H1 (cell line): ENCODE data around the gene PHTF2. TPM values are rescaled to one million over a fixed set of nuclear protein-coding genes. Genes with fewer than 3 reads are reported as not detected.

Experiments used
- CTCF ChIA-PET: fragments of 300-600 bp; sonication (Branson Sonifier 250); formaldehyde crosslinking; loops from one replicate; lab custom pipeline; 2021; ENCODE audit not compliant: partially characterized antibody; lab: Charles Lee
- POLR2A ChIA-PET: fragments of 300-600 bp; sonication (Branson Sonifier 250); formaldehyde crosslinking; loops from one replicate; lab custom pipeline; 2021; ENCODE audit warnings: inconsistent platforms; ENCODE audit not compliant: partially characterized antibody; lab: Charles Lee
- DNase-seq, 2 experiments: peaks; one replicate each; pipeline versions ENCODE4 v3.0.0 to v3.0.0-alpha.2; 2010 to 2022; ENCODE audit warnings: low spot score in 2 of 2, low read depth in 1 of 2, mixed read lengths in 1 of 2
- FAIRE-seq: peaks from 2 replicates; lab custom pipeline; 2011; peaks lifted over from hg19 to GRCh38; lab: Jason Lieb, UNC
- H2AFZ ChIP-seq: 2 replicates; pipeline ENCODE4 v1.8.1; 2012; ENCODE audit warnings: low read length, inconsistent platforms
- H2AK5ac ChIP-seq: 2 replicates; pipeline ENCODE4 v1.6.1; 2013; ENCODE audit warnings: low read depth, low read length
- H2BK120ac ChIP-seq: replicated peaks from 2 replicates; pipeline ENCODE3; 2013; ENCODE audit warnings: low read depth, low read length, inconsistent platforms
- H2BK12ac ChIP-seq: 2 replicates; pipeline ENCODE4 v1.6.1; 2013; ENCODE audit warnings: low read depth, low read length
- H2BK15ac ChIP-seq: 2 replicates; pipeline ENCODE4 v1.6.1; 2013; ENCODE audit warnings: low read length
- H2BK20ac ChIP-seq: 2 replicates; pipeline ENCODE4 v1.6.1; 2013; ENCODE audit warnings: low read length
- H2BK5ac ChIP-seq: 2 replicates; pipeline ENCODE4 v1.6.1; 2013; ENCODE audit warnings: low read depth, low read length
- H3K14ac ChIP-seq: 2 replicates; pipeline ENCODE4 v1.6.1; 2013; ENCODE audit warnings: inconsistent platforms; ENCODE audit not compliant: insufficient read length
- H3K18ac ChIP-seq: 2 replicates; pipeline ENCODE4 v1.6.1; 2013; ENCODE audit warnings: low read length; ENCODE audit errors: extremely low read depth
- H3K23ac ChIP-seq: 2 replicates; pipeline ENCODE4 v1.6.1; 2013; ENCODE audit warnings: inconsistent platforms; ENCODE audit not compliant: insufficient read length
- H3K23me2 ChIP-seq: 2 replicates; pipeline ENCODE4 v1.6.1; 2013; ENCODE audit warnings: low read depth, low read length
- H3K27ac ChIP-seq: 2 replicates; pipeline ENCODE4 v1.6.1; 2011; ENCODE audit warnings: low read depth, low read length, inconsistent platforms
- H3K27me3 ChIP-seq, 4 experiments: replicated peaks in 1 of 4; 1 replicate in 1 of 4; 2 replicates in 3 of 4; pipeline versions ENCODE4 v1.6.1 to v1.8.1; 2011 to 2013; ENCODE audit warnings: low read length in 3 of 4, mild to moderate bottlenecking in 3 of 4, inconsistent platforms in 2 of 4, mixed read lengths in 2 of 4, moderate library complexity in 1 of 4; ENCODE audit not compliant: control insufficient read depth in 3 of 4, insufficient read depth in 3 of 4; ENCODE audit errors: extremely low read depth in 1 of 4
- H3K36me3 ChIP-seq, 4 experiments: 2 replicates each; pipeline versions ENCODE4 v1.6.1 to v1.8.1; 2011 to 2013; ENCODE audit warnings: mild to moderate bottlenecking in 4 of 4, low read length in 3 of 4, moderate library complexity in 2 of 4, control low read depth in 1 of 4, inconsistent platforms in 1 of 4; ENCODE audit not compliant: insufficient read depth in 4 of 4, control insufficient read depth in 2 of 4
- H3K4ac ChIP-seq: replicated peaks from 2 replicates; pipeline ENCODE3; 2013; ENCODE audit warnings: low read length, low read depth, mixed read lengths, inconsistent platforms; ENCODE audit not compliant: insufficient read length
- H3K4me1 ChIP-seq, 4 experiments: replicated peaks in 1 of 4; 1 replicate in 1 of 4; 2 replicates in 3 of 4; pipeline versions ENCODE4 v1.6.1 to v1.8.1; 2011 to 2013; ENCODE audit warnings: low read length in 3 of 4, inconsistent platforms in 2 of 4, mixed read lengths in 1 of 4; ENCODE audit not compliant: insufficient read depth in 4 of 4, control insufficient read depth in 3 of 4
- H3K4me2 ChIP-seq, 2 experiments: 2 replicates each; pipeline versions ENCODE4 v1.6.1 to v1.8.1; 2011 to 2013; ENCODE audit warnings: low read depth in 2 of 2, low read length in 2 of 2, control low read depth in 1 of 2, inconsistent platforms in 1 of 2, mild to moderate bottlenecking in 1 of 2; ENCODE audit not compliant: insufficient read depth in 1 of 2
- H3K4me3 ChIP-seq, 4 experiments: fragments of 200-600, 300-600 bp in 1 of 4; sonication (generic), shearing (Covaris generic), sonication (Bioruptor Twin) in 1 of 4; 2 replicates each; pipeline versions ENCODE4 v1.5.1 to v1.8.1; 2011 to 2016; ENCODE audit warnings: low read length in 4 of 4, low read depth in 3 of 4, control low read depth in 2 of 4, inconsistent platforms in 2 of 4, mild to moderate bottlenecking in 2 of 4, mixed read lengths in 1 of 4, moderate library complexity in 1 of 4; ENCODE audit not compliant: insufficient read depth in 2 of 4; ENCODE audit errors: extremely low read depth in 1 of 4
- H3K56ac ChIP-seq: replicated peaks from 2 replicates; pipeline ENCODE3; 2013; ENCODE audit warnings: low read depth, mild to moderate bottlenecking, mixed read lengths, low read length, inconsistent platforms; ENCODE audit not compliant: insufficient read length
- H3K79me1 ChIP-seq: 2 replicates; pipeline ENCODE4 v1.6.1; 2013; ENCODE audit warnings: low read depth, low read length, control low read depth
- H3K79me2 ChIP-seq, 2 experiments: 2 replicates each; pipeline versions ENCODE4 v1.6.1 to v1.8.1; 2012 to 2013; ENCODE audit warnings: low read length in 2 of 2, mild to moderate bottlenecking in 2 of 2, inconsistent platforms in 1 of 2; ENCODE audit not compliant: insufficient read depth in 2 of 2, control insufficient read depth in 1 of 2
- H3K9ac ChIP-seq, 4 experiments: replicated peaks in 1 of 4; 1 replicate in 1 of 4; 2 replicates in 3 of 4; pipeline versions ENCODE4 v1.6.1 to v1.8.1; 2011 to 2013; ENCODE audit warnings: low read depth in 3 of 4, low read length in 3 of 4, control low read depth in 2 of 4, mild to moderate bottlenecking in 2 of 4, moderate library complexity in 2 of 4, inconsistent platforms in 1 of 4; ENCODE audit errors: extremely low read depth in 1 of 4
- H3K9me3 ChIP-seq, 2 experiments: 2 replicates each; pipeline versions ENCODE4 v1.6.1 to v1.8.1; 2012 to 2013; ENCODE audit warnings: mild to moderate bottlenecking in 2 of 2, moderate library complexity in 2 of 2, control low read depth in 1 of 2, inconsistent platforms in 1 of 2, low read depth in 1 of 2, low read length in 1 of 2, mixed read lengths in 1 of 2; ENCODE audit not compliant: insufficient read depth in 2 of 2
- H4K20me1 ChIP-seq, 2 experiments: replicated peaks in 1 of 2; 2 replicates each; pipeline versions ENCODE3 to v1.8.1; 2011 to 2013; ENCODE audit warnings: inconsistent platforms in 2 of 2, low read length in 2 of 2, mild to moderate bottlenecking in 1 of 2; ENCODE audit not compliant: insufficient read depth in 2 of 2, control insufficient read depth in 1 of 2
- H4K5ac ChIP-seq: 2 replicates; pipeline ENCODE4 v1.6.1; 2013; ENCODE audit warnings: low read length, low read depth, mixed read lengths, inconsistent platforms; ENCODE audit not compliant: insufficient read length
- H4K8ac ChIP-seq: 2 replicates; pipeline ENCODE4 v1.8.0; 2013; ENCODE audit warnings: mild to moderate bottlenecking, moderate library complexity, low read length, inconsistent platforms; ENCODE audit not compliant: insufficient read depth; ENCODE audit errors: extremely low read depth
- H4K91ac ChIP-seq: replicated peaks from 2 replicates; pipeline ENCODE3; 2013; ENCODE audit warnings: low read length, mixed read lengths, inconsistent platforms; ENCODE audit not compliant: insufficient read length
- ASH2L ChIP-seq: fragments of 200-600, 300-600 bp; sonication (generic); IDR thresholded peaks from one replicate; pipeline ENCODE4 v1.7.1; 2017; ENCODE audit warnings: low read length
- BACH1 ChIP-seq: IDR thresholded peaks from 2 replicates; pipeline ENCODE4 v1.6.1; 2012; ENCODE audit warnings: low read length, improper control_type of control experiment
- CBX5 ChIP-seq: fragments of 300-800, 300-1000 bp; sonication (generic); IDR thresholded peaks from 2 replicates; pipeline ENCODE4 v1.7.1; 2016; ENCODE audit warnings: antibody characterized with exemption, low read length, low read depth
- CBX8 ChIP-seq: fragments of 300-800, 300-1000 bp; sonication (generic); IDR thresholded peaks from 2 replicates; pipeline ENCODE4 v1.7.1; 2016; ENCODE audit warnings: low read depth, low read length, borderline replicate concordance
- CTBP2 ChIP-seq: IDR thresholded peaks from 2 replicates; pipeline ENCODE4 v1.7.0; 2011; ENCODE audit warnings: borderline replicate concordance, mild to moderate bottlenecking, moderate library complexity, mixed read lengths, low read length; ENCODE audit not compliant: insufficient read depth, insufficient read length
- PHF8 ChIP-seq: fragments of 200-600 bp; sonication (generic); conservative IDR thresholded peaks from 2 replicates; pipeline ENCODE4 v1.7.1; 2012; ENCODE audit warnings: low read depth, mild to moderate bottlenecking, inconsistent platforms, low read length, moderate library complexity
- SIX5 ChIP-seq: IDR thresholded peaks from 2 replicates; pipeline ENCODE4 v1.6.1; 2011; ENCODE audit warnings: mild to moderate bottlenecking, low read depth, low read length
- TAF1 ChIP-seq: IDR thresholded peaks from 2 replicates; pipeline ENCODE4 v1.6.1; 2011; ENCODE audit warnings: mild to moderate bottlenecking, low read depth, low read length
- TAF7 ChIP-seq: optimal IDR thresholded peaks from 2 replicates; pipeline ENCODE3; 2011; ENCODE audit warnings: low read depth, mild to moderate bottlenecking, inconsistent platforms, low read length, moderate library complexity, borderline replicate concordance
- TEAD4 ChIP-seq: IDR thresholded peaks from 2 replicates; pipeline ENCODE4 v1.6.1; 2012; ENCODE audit warnings: low read depth, low read length, inconsistent platforms, mixed read lengths
- ZNF274 ChIP-seq: IDR thresholded peaks from 2 replicates; pipeline ENCODE4 v1.7.0; 2012; ENCODE audit warnings: low read length, borderline replicate concordance; ENCODE audit errors: extremely low read depth
- WGBS, 2 experiments: shearing (Covaris generic) in 1 of 2; methylation state at CpG; one replicate each; pipeline versions ENCODE4 v1.1.6 to v1.1.7; 2013 to 2015; ENCODE audit warnings: low lambda C conversion rate in 2 of 2, mixed read lengths in 2 of 2, inconsistent platforms in 1 of 2, low coverage in 1 of 2, missing lambda C conversion rate in 1 of 2; ENCODE audit not compliant: insufficient replicate concordance in 2 of 2, insufficient coverage in 1 of 2, insufficient read length in 1 of 2; ENCODE audit errors: extremely low coverage in 1 of 2, missing lambda C conversion rate in 1 of 2; 5-methylcytosine and 5-hydroxymethylcytosine counted together
- polyA plus RNA-seq, 7 experiments: library from polyadenylated mRNA; depleted of rRNA in 3 of 7; stranded (reverse) in 5 of 7; unstranded in 2 of 7; fragments of >200 nt in 5 of 7; fragments of 200-250 nt in 2 of 7; gene quantifications; 1 replicate in 5 of 7; 2 replicates in 1 of 7; 4 replicates in 1 of 7; pipeline versions ENCODE4 v1.2.1 to v1.2.3, GENCODE V29; 2011 to 2013; ENCODE audit warnings: missing spikeins in 2 of 7, mixed read lengths in 2 of 7
- total RNA-seq: library from RNA; stranded (reverse); fragmentation: NEBNext Ultra II Directional; extraction: Animal tissue kit (Norgen Biotek cat#: 25700); gene quantifications from 2 replicates; pipeline ENCODE4 v1.2.1, GENCODE V29; 2021
- TF ChIP-seq, protein P1 (sequence below): IDR thresholded peaks from 2 replicates; pipeline ENCODE4 v1.6.1; 2011; ENCODE audit warnings: low read length, improper control_type of control experiment
- TF ChIP-seq, protein P2 (sequence below): IDR thresholded peaks from 2 replicates; pipeline ENCODE4 v1.6.1; 2012; ENCODE audit warnings: inconsistent platforms

The PHTF2 gene
- total and polyA plus RNA-seq, 2 of the 8 experiments (the other 6 are each of a cell fraction or from before 2014, with no cell fraction given), result 9.0 to 25.4 TPM

DNA sequence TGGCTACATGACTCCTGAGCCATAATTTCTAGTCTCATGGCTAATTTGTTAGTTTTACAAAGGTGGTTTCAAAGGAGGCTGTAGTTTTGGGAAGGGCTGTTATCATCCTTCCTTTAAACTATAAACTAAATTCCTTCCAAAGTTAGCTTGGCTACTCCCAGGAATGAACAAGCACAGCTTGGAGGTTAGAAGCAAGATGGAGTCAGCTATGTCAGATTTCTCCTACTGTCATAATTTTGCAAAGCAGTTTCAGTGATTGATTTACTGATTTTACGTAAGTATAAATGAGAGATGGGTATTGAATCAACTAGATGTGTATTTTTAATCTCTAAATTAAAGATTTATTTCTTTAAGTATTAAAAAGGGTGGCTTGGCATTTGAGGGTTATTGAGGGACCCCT, 79.9 kb downstream of the PHTF2 start:
- H4K8ac ChIP-seq, result no peak overlapping the region
- peaks cover 0 to 1% (median 0%) of the 10 kb centered on the region in 4 experiments; a peak in 1 of 7 replicates for H3K27me3 ChIP-seq
- no peaks in the 10 kb centered on the region for H3K79me1 ChIP-seq
- no peaks in the 10 kb centered on the region for H3K23me2 ChIP-seq
- H3K4me3 ChIP-seq, result no peak overlapping the region
- no peak overlapping the region for H2BK5ac ChIP-seq
- H3K79me2 ChIP-seq, result no peaks in the 10 kb centered on the region
- H2BK15ac ChIP-seq, result no peak overlapping the region
- H4K91ac ChIP-seq, result no peak overlapping the region
- H3K18ac ChIP-seq, result no peak overlapping the region
- no peak overlapping the region for H2BK12ac ChIP-seq
- H3K4me2 ChIP-seq, result no peak overlapping the region
- 90% methylated on average over 1 of the region's 1 CpG; no CpG with 5 or more reads in 1 of the 2 experiments for WGBS, 2 experiments
- H3K56ac ChIP-seq, result no peak overlapping the region
- H2BK120ac ChIP-seq, result no peak overlapping the region
- no peak overlapping the region for H3K4ac ChIP-seq
- ChIA-PET POLR2A (no interaction called here), CTCF (no interaction called here)
- H3K9me3 ChIP-seq, result no peaks in the 10 kb centered on the region
- no peak overlapping the region for H2AFZ ChIP-seq
- DNase-seq (no peak), FAIRE-seq (no peak)
- no peaks in the 10 kb centered on the region for H3K36me3 ChIP-seq
- no peak overlapping the region for H4K5ac ChIP-seq
- no peaks in the 10 kb centered on the region for H4K20me1 ChIP-seq
- H2BK20ac ChIP-seq, result no peak overlapping the region
- no peak overlapping the region for H3K9ac ChIP-seq
- H2AK5ac ChIP-seq, result no peak overlapping the region
- H3K27ac ChIP-seq, result no peak overlapping the region
- H3K14ac ChIP-seq, result no peak overlapping the region
- H3K23ac ChIP-seq, result no peak overlapping the region
- H3K4me1 ChIP-seq, result peaks cover 0 to 4% (median 2%) of the 10 kb centered on the region in 4 experiments; a peak in 1 of 7 replicates
- no peak for TF ChIP-seq SIX5
- TF ChIP-seq PHF8, result no peak
- TF ChIP-seq, protein P1, sequence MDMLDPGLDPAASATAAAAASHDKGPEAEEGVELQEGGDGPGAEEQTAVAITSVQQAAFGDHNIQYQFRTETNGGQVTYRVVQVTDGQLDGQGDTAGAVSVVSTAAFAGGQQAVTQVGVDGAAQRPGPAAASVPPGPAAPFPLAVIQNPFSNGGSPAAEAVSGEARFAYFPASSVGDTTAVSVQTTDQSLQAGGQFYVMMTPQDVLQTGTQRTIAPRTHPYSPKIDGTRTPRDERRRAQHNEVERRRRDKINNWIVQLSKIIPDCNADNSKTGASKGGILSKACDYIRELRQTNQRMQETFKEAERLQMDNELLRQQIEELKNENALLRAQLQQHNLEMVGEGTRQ, result no peak
- no peak for TF ChIP-seq TEAD4
- no peak for TF ChIP-seq ASH2L
- TF ChIP-seq CBX5, result no peak
- no peak for TF ChIP-seq CBX8
- TF ChIP-seq CTBP2, result no peak
- TF ChIP-seq, protein P2, sequence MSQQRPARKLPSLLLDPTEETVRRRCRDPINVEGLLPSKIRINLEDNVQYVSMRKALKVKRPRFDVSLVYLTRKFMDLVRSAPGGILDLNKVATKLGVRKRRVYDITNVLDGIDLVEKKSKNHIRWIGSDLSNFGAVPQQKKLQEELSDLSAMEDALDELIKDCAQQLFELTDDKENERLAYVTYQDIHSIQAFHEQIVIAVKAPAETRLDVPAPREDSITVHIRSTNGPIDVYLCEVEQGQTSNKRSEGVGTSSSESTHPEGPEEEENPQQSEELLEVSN, result no peak
- TF ChIP-seq TAF1, result no peak
- TF ChIP-seq BACH1, result no peak
- no peak for TF ChIP-seq TAF7
- TF ChIP-seq ZNF274, result no peak
